ENCODE results near the gene ATP6V0E1.

The ATP6V0E1 gene

DNA sequence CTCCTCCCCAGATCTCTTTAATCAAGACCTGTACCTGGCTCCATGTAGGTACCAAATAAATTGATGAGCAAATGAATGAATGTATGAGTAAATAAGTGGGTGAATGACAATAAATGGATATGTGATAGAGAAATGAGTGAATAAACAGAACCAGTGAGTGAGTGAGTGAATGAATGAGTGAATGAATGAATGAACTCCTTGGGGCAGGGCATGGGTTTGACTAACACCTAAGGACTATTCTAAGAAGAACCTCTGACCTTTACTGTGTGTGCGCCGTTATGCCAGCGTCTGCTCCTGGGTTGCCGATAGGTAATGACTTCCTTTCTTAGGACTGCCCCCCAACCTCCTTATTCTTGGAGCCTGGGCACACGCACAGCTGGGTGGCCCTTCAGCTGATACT, 26.1 kb upstream of the ATP6V0E1 start:
- DNase-seq: no peak

- peak; percentile 30 for DNase-seq
Measured at GRCh38 chr5:172958331-172959046, 25.1 kb upstream of the ATP6V0E1 start.

- no peak for DNase-seq
Measured at GRCh38 chr5:172959824-172960799, 23.5 kb upstream of the ATP6V0E1 start.

DNA sequence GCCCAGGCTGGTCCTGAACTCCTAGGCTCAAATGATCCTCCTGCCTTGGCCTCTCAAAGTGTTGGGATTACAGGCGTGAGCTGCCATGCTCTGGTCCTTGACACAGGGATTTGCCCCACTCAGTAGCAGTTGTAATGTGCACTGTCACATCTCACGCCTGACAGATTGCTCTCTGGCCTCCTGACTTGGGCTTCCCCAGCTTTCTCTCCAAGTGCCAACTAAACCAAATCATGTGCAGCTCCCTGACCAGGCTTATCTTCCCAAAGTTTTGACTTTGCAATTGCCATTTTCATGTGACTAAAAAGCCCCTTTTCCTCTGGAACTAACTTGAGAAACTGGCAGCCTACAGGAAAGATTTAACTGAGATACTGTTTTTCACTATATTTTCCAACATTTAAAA, 13.7 kb upstream of the ATP6V0E1 start:
- no peak for DNase-seq

- no peak for DNase-seq
Measured at GRCh38 chr5:172971482-172971881, 12.1 kb upstream of the ATP6V0E1 start.

DNA sequence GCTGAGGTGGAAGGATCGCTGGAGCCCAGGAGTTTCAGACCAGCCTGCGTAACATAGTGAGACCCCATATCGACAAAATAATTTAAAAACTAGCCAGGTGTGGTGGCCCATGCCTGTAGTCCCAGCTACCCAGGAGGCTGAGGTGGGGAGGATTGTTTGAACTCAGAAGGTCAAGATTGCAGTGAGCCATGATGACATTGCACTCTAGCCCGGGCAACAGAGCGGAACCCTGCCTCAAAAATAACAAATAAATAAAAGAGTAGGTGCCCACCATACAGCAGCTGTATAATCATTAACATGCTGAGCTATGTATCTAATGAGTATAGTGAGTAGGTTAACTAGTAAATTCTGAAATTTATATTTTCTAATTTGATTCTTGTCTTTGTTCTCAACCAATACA, 11.0 kb upstream of the ATP6V0E1 start:
- no peak for DNase-seq

- DNase-seq: no peak
Measured at GRCh38 chr5:172973127-172973916, 10.2 kb upstream of the ATP6V0E1 start.

DNA sequence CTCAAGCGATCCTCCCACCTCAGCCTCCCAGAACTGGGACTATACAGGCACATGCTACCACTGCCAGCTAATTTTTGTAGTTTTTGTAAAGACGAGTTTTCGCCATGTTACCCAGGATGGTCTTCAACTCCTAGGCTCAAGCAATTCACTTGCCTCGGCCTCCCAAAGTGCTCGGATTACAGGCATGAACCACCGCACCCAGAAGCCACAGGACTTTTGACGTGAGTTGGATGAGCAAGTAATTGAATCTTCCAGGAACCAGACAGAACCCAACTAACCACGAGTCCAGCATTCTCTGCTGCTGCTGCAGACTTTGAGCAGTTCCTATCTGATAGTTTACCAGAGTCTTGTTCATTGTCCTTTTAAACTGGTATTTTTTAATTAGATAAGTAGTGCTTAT, 9.6 kb upstream of the ATP6V0E1 start:
- DNase-seq: no peak

GRCh38 chr5:172975289-172975688, 8.3 kb upstream of the ATP6V0E1 start:
- DNase-seq: no peak

DNA sequence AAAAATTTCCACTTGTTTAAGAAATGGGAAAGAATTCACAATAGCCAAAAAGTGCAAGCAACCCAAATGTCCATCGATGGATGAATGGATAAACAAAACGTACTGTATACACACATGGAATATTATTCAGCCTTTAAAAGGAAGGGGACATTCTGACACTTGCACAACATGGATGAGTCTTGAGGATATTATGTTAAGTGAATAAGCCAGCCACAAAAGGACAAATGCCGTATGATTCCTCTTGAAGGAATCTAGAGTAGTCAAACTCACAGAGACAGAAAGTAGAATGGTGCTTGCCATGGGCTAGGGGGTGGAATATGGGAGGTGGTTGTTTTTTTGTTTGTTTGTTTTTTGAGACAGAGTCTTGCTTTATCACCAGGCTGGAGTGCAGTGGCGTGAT, 3.8 kb upstream of the ATP6V0E1 start:
- no peak for DNase-seq

- DNase-seq: no peak
Measured at GRCh38 chr5:172981931-172982330, 1.6 kb upstream of the ATP6V0E1 start.

DNA sequence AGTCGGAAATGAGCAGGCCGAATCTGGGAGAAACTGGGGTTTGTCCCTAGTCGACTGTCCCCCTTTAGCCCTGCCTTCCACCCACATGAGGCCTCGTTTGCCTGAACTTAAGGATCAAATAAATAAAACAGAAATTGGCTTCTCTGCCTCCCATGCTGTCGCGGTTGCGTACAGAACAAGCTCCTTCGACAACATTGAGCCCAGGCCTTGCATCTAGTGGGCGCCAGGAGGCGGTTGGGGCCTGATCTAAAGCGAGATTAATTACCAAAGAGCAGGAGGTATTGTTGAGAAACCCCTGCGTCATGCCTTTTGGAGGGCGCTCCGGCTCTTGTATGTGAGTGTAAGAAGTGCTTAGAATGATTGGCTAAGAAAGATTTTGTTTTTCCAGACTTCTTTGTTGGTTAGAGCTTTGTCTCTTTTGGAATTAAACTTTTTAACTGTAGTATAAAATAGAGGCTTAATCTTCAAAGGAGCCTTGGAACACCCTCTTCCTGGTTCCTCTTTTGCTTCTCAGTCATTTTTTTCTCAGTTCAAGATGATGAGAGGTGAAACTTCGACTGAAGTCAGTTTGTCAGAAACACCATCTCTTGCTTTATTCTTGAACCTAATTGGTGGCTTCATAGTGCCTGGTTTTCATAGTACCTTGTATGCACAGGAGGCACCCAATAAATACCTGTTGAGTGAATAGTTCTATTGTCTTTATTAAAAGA, 828 bp downstream of the ATP6V0E1 start:
- peak; percentile 57 for DNase-seq

DNA sequence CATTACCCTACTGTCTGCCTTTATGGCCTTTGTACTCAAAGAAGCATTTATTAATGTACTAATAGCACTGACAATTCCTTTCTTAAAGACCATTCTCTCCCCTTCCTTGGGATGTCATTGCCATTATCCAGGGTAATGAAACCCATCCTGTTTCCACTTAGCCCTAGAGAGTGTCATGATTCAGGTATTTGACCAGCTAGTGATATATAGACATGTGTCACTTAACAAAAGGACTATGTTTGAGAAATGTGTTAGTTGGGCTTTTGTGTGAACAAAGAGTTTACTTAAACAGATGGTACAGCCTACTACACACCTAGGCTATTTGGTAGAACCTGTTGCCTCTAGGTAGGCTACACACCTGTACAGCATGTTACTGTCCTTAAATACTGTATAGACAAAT, 2.0 kb downstream of the ATP6V0E1 start:
- no peak for DNase-seq

GRCh38 chr5:172988276-172988675, 4.7 kb downstream of the ATP6V0E1 start:
- DNase-seq: no peak

DNA sequence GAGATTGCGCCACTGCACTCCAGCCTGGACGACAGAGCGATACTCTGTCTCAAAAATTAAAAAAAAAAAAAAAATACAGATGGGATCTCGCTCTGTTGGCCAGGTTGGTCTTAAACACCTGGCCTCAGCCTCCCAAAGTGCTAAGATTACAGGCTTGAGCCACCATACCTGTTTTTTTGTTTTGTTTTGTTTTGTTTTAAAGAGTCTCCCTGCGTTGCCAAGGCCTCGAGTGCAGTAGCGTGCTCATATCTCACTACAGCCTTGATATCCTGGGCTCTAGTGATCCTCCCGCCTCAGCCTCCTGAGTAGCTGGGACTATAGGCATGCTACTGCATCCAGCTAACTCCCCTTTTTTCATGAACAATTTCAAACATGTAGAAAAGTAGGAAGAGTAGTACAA, 7.2 kb downstream of the ATP6V0E1 start:
- DNase-seq: no peak

GRCh38 chr5:172994405-172994804, 10.8 kb downstream of the ATP6V0E1 start:
- DNase-seq: no peak

DNA sequence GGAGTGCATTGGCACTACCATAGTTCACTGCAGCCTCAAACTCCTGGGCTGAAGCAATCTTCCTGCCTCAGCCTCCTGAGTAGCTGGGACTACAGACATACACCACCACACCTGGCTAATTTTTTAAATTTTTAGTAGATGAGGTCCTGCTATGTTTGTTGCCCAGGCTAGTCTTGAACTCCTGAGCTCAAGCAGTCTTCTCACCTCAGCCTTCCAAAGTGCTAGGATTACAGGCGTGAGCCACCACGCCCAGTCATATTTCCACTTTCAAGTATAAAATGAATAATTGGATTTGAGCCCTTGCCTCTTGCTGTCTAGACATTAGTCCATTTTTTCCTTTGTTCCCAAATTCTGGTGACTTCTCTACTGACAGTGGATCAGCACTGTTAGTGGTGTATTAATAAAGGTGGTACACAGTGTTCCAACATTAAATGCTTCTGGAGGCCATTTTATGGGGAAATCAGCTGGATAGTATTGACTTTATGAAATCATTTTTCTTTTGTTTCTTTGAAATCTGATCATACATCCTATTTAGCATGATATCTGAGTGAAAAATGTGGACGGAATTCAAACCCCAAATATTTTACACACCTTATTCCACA, 15.9 kb downstream of the ATP6V0E1 start:
- DNase-seq: no peak

- DNase-seq: no peak
Measured at GRCh38 chr5:172999974-173000373, 16.4 kb downstream of the ATP6V0E1 start.

DNA sequence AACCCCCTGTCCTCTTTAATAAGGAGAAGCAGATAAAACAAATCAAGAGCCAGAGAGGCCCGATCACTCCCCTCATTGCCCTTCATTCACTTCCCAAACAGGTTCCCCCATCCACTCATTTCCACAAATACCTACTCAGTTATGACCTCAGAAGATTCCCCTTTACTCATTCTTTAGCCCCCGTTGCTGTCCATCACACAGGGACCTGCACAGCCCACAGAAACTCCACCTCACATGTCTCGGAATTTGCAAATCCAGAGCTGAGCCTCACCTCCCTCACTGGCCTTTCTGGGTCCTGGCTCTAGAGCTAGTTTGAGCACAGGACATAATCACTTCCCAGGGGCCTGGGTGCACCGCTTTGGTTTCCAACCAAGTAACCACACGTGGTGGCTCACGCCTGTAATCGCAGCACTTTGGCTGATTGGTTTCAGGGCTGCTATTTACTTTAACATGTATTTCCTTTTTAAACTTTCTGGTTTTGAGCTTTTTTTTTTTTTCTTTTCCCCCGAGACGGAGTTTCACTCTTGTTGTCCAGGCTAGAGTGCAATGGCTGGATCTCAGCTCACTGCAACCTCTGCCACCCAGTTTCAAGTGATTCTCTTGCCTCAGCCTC, 17.8 kb downstream of the ATP6V0E1 start:
- DNase-seq: no peak

DNA sequence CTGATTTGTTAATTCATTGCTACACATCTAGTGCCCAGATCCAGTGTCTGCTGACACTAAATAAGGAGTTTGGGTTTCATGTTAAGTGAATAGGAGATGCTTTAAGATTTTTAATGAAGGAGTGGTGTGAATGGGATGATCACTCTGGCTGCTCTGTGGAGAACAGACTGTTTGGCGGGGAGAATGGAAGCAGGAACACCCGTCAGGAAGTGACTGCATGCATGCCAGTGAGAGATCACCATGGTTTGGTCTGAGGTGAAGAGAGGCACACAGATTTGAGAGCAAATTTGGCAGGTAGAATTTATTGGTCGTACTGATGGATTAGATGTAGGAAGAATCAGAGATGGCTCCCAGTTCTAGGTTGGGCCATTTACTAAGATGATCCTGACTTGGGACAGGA, 19.8 kb downstream of the ATP6V0E1 start:
- no peak for DNase-seq

- no peak for DNase-seq
Measured at GRCh38 chr5:173004013-173004412, 20.4 kb downstream of the ATP6V0E1 start.

DNA sequence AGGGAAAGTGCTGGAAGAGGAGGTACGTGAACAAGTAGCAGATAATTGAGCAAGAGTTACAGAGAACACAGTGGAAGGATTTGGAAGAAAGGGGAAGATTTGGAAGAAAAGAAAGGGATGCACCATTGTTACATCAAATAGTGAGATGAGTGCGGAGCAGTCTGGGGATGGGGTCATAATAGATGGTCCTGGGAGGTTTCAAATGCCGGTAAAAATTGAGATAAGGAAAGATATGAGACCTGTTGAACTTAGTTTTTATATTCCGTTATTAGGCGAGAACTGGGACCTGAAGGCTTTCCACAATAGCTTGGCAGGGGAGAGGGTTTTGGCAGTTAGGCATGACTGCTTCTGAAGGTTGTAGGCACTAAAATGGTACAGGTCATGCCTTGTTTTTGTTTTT, 20.9 kb downstream of the ATP6V0E1 start:
- no peak for DNase-seq
